SK-N-SH (cell line): ENCODE results near the gene PALM3.
A peak's percentile ranks its signal among the peaks of the same experiment; 100 is the strongest.

ENCODE experiments used
- CHD2 ChIP-seq: fragments of 150-350 bp; IDR thresholded peaks from 2 replicates; pipeline ENCODE4 v1.6.1; 2018; ENCODE audit warnings: low read length; ENCODE audit not compliant: partially characterized antibody
- GATA2 ChIP-seq: sonication (generic); formaldehyde crosslinking; IDR thresholded peaks from 2 replicates; pipeline ENCODE4 v1.5.0; 2020; ENCODE audit warnings: mild to moderate bottlenecking, missing genetic modification reagents
- MXI1 ChIP-seq: IDR thresholded peaks from 2 replicates; pipeline ENCODE4 v1.6.1; 2012; ENCODE audit warnings: mild to moderate bottlenecking, low read depth, low read length, improper control_type of control experiment
- NFIC ChIP-seq: IDR thresholded peaks from 2 replicates; pipeline ENCODE4 v1.4.0; 2012; ENCODE audit warnings: borderline replicate concordance
- POLR2AphosphoS5 ChIP-seq: IDR thresholded peaks from 2 replicates; pipeline ENCODE4 v1.6.1; 2012; ENCODE audit warnings: low read depth, low read length
- RAD21 ChIP-seq: IDR thresholded peaks from 2 replicates; pipeline ENCODE4 v1.6.1; 2012; ENCODE audit warnings: mild to moderate bottlenecking, low read length
- RCOR1 ChIP-seq: fragments of 150-350 bp; IDR thresholded peaks from 2 replicates; pipeline ENCODE4 v1.6.1; 2017; ENCODE audit warnings: antibody characterized with exemption, low read length
- RFX5 ChIP-seq: IDR thresholded peaks from 2 replicates; pipeline ENCODE4 v1.6.1; 2012; ENCODE audit warnings: mild to moderate bottlenecking, improper control_type of control experiment, low read length
- TCF12 ChIP-seq: IDR thresholded peaks from 2 replicates; pipeline ENCODE4 v1.4.0; 2012
- TF ChIP-seq, protein P1 (sequence below): fragments of 200-600 bp; sonication (generic); IDR thresholded peaks from 2 replicates; pipeline ENCODE4 v1.6.1; 2017; ENCODE audit warnings: antibody characterized with exemption, mild to moderate bottlenecking, moderate library complexity
- TF ChIP-seq, protein P2 (sequence below): fragments of 150-350 bp; IDR thresholded peaks from 2 replicates; pipeline ENCODE4 v1.6.1; 2017; ENCODE audit warnings: antibody characterized with exemption, low read length, low read depth, borderline replicate concordance

DNA sequence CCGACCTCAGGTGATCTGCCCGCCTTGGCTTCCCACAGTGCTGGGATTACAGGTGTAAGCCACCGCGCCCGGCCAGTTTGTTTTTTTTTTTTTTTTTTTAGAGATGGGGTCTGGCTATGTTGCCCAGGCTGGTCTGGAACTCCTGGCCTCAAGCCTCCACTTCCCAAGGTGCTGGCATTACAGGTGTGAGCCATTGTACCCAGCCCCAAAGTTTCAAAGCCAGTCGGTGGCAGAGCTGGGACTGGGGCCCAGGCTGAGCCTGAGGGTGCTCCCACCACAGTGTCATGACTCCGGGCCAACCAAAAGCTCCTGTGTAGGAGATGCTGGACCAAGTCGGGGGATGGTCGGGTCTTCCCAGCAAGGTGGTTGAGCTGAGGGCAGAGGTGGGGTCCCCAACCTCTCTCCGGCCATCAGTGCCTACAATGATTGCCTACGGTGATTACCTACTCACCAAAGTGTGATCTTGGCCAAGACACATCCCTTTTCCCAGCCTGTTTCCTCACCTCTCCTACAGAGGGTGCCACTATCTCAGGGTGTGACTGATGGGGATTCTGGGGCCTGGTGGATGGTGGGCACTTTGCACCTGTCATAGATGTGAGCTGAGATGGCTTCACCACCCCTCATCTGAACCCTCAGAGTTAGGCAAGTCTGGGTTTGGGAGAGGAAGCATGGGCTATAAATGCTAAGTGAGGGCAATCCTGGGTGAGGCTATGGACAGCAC lies 34.6 kb upstream of the PALM3 start:
- TF ChIP-seq RAD21 (0 out of 2 replicates have a peak, but pooled peaks have one; percentile 8), RCOR1 (no peak), RFX5 (no peak), NFIC (no peak), GATA2 (no peak), CHD2 (no peak), POLR2AphosphoS5 (no peak), TCF12 (no peak), MXI1 (no peak)
- TF ChIP-seq, protein P1, sequence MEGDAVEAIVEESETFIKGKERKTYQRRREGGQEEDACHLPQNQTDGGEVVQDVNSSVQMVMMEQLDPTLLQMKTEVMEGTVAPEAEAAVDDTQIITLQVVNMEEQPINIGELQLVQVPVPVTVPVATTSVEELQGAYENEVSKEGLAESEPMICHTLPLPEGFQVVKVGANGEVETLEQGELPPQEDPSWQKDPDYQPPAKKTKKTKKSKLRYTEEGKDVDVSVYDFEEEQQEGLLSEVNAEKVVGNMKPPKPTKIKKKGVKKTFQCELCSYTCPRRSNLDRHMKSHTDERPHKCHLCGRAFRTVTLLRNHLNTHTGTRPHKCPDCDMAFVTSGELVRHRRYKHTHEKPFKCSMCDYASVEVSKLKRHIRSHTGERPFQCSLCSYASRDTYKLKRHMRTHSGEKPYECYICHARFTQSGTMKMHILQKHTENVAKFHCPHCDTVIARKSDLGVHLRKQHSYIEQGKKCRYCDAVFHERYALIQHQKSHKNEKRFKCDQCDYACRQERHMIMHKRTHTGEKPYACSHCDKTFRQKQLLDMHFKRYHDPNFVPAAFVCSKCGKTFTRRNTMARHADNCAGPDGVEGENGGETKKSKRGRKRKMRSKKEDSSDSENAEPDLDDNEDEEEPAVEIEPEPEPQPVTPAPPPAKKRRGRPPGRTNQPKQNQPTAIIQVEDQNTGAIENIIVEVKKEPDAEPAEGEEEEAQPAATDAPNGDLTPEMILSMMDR = no peak
- TF ChIP-seq, protein P2, sequence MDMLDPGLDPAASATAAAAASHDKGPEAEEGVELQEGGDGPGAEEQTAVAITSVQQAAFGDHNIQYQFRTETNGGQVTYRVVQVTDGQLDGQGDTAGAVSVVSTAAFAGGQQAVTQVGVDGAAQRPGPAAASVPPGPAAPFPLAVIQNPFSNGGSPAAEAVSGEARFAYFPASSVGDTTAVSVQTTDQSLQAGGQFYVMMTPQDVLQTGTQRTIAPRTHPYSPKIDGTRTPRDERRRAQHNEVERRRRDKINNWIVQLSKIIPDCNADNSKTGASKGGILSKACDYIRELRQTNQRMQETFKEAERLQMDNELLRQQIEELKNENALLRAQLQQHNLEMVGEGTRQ = no peak
